ENCODE data around the gene GPAT2. TPM values are rescaled to one million over a fixed set of nuclear protein-coding genes. Genes with fewer than 3 reads are reported as not detected.

GPAT2 gene
- total RNA-seq, 1 donor from 2014 or later = 0.44 TPM

Other genes with a start within 250 kb of the GPAT2 start
- gene ANKRD36C, start 43.1 kb downstream of the GPAT2 start, total RNA-seq = 9.6 TPM
- not detected for gene ADRA2B, start 81.7 kb upstream of the GPAT2 start, total RNA-seq
- gene ASTL, start 103.6 kb upstream of the GPAT2 start, total RNA-seq = 0.28 TPM
- gene DUSP2, start 110.5 kb upstream of the GPAT2 start, total RNA-seq = 1.8 TPM
- 66.1 TPM for gene STARD7, start 173.9 kb upstream of the GPAT2 start, total RNA-seq
- 34.3 TPM for gene TMEM127, start 231.1 kb upstream of the GPAT2 start, total RNA-seq
- 43.2 TPM for gene CIAO1, start 231.3 kb upstream of the GPAT2 start, total RNA-seq

Data from esophagus mucosa (tissue), 1 donor.